Activated CD4-positive, alpha-beta T cell treated with anti-CD3 and anti-CD28 coated beads, Interleukin-2, amount 10 ng/mL, durations not matched to agents 24 days and 14 days (primary cell): ENCODE data around the gene TCHHL1. TPM values are rescaled to one million over a fixed set of nuclear protein-coding genes. Genes with fewer than 3 reads are reported as not detected.
A peak's percentile ranks its signal among the peaks of the same experiment; 100 is the strongest.

ENCODE experiments used
- DNase-seq: peaks from one replicate; pipeline ENCODE4 v3.0.0; 2022
- H3K27ac Mint-ChIP-seq: one replicate; pipeline ENCODE4 v1.8.0; 2022; ENCODE audit warnings: mild to moderate bottlenecking, mixed read lengths
- H3K27me3 Mint-ChIP-seq: one replicate; pipeline ENCODE4 v1.8.0; 2022; ENCODE audit warnings: mixed read lengths
- H3K36me3 Mint-ChIP-seq: one replicate; pipeline ENCODE4 v1.8.0; 2022; ENCODE audit warnings: low read depth, mild to moderate bottlenecking, mixed read lengths
- H3K4me1 Mint-ChIP-seq: one replicate; pipeline ENCODE4 v1.8.0; 2021; ENCODE audit warnings: mixed read lengths
- H3K4me3 Mint-ChIP-seq: one replicate; pipeline ENCODE4 v1.8.0; 2022; ENCODE audit warnings: mild to moderate bottlenecking, moderate library complexity, mixed read lengths
- H3K9me3 Mint-ChIP-seq: one replicate; pipeline ENCODE4 v1.8.0; 2021; ENCODE audit warnings: mixed read lengths
- intact Hi-C: fragments of 100-400 bp; cut with micrococcal nuclease; formaldehyde crosslinking; loops from one replicate; pipeline ENCODE4 v1.15.1; 2023
- total RNA-seq: library from RNA; stranded (reverse); gene quantifications from 2 replicates; pipeline ENCODE4 v1.2.3, GENCODE V29; 2022

Gene TCHHL1
- total RNA-seq, 1 donor from 2014 or later: not detected

DNA sequence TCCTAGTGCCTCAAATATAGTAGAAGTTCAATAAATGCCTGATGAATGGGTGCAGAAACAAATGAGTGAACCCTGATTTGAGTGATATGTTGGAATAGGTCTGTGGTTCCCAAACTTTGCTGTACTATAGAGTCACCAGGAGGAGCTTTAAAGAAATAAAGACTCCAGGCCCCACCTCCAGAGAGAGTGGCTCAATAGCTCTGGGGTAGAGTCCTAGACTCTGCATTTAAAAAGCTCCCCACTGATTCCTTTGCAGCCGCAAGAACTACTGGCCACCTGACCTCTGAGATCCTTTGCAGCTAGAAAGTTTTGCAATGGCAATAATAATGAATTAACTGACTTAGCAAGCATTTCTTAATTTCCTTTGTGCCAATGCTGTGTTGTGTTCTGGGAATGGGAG lies 20.9 kb downstream of the TCHHL1 start:
- Mint-ChIP-seq H3K4me1 (no peaks in the 10 kb centered on the region), H3K27ac (no peak overlapping the region), H3K27me3 (peaks cover 45% of the 10 kb centered on the region), H3K9me3 (peaks cover 4% of the 10 kb centered on the region), H3K36me3 (no peaks in the 10 kb centered on the region), H3K4me3 (no peak overlapping the region)
- intact Hi-C loops: no loop called here
- DNase-seq: no peak

DNA sequence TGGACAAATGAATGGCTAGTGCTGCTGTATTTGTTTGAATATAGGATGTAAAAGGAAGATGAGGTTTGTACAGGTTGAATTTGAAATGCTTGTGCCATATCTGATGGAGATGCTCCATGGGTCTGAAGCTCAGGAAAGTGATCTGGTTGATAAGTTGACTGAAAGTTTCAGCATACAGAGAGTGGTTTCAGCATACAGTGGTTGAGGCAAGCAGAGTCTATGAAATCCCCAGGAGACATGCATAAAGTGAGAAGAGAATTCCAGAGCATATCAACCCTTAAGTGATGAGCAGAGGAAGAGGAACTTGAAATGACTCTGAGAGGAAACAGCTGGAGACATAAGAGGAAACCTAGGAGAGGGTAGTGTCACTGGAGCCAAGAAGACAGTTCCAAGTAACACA lies 21.7 kb downstream of the TCHHL1 start:
- H3K27me3 Mint-ChIP-seq: peaks cover 45% of the 10 kb centered on the region
- H3K27ac Mint-ChIP-seq: no peak overlapping the region
- H3K4me3 Mint-ChIP-seq: no peak overlapping the region
- peaks cover 4% of the 10 kb centered on the region for H3K9me3 Mint-ChIP-seq
- H3K4me1 Mint-ChIP-seq: no peaks in the 10 kb centered on the region
- DNase-seq: no peak
- no peaks in the 10 kb centered on the region for H3K36me3 Mint-ChIP-seq
- intact Hi-C loops: no loop called here

DNA sequence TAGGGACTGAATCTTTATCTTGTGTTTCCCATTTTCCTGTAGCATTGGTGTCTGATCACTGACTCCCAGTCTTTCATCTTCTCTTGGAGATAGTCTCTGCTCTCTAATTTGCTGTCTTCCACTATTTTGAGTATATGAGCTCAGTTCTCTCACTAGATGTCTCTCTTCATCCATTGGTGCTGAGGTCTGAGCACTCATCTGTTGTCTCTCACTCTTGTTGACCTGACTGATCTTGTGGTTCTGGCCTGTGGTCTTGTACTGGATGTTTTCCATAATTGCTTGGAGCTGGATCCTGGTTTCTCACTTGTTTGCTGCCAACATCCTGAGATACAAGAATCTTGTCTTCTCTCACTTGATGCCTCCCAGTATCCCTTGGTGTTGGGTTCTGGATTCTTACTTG lies 26.9 kb downstream of the TCHHL1 start:
- no peak overlapping the region for H3K4me3 Mint-ChIP-seq
- no peak overlapping the region for H3K27ac Mint-ChIP-seq
- H3K27me3 Mint-ChIP-seq: peaks cover 27% of the 10 kb centered on the region
- peaks cover 4% of the 10 kb centered on the region for H3K9me3 Mint-ChIP-seq
- intact Hi-C loops: no loop called here
- H3K36me3 Mint-ChIP-seq: no peaks in the 10 kb centered on the region
- DNase-seq: no peak
- H3K4me1 Mint-ChIP-seq: no peaks in the 10 kb centered on the region

DNA sequence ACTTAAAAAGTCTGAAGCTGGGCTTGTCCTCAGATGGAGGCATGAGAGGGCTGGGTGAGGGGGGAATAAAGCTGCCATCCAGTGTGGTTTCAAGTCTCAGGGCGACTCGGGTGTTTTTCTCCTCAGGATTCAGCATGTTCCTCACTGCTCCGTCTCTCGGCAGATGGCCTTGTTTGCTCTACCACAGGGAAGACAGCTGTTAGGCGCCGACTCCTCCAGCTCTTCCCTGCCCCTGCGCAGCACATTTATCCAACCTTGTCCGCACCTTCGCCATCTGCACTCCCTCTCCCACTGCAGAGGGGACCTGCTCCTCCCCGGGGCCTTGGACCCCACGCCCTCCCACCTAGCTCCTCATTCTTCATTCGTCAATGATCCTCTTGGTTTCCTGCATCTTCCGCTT lies 35.5 kb downstream of the TCHHL1 start:
- peak overlapping the region; percentile 47 for H3K27ac Mint-ChIP-seq
- peaks cover 19% of the 10 kb centered on the region for H3K4me1 Mint-ChIP-seq
- intact Hi-C loops: loop anchor here (5.0 kb wide), 2 partner anchors 294 to 389 kb away; no protein-coding TSS in a partner anchor
- DNase-seq: no peak
- H3K9me3 Mint-ChIP-seq: no peaks in the 10 kb centered on the region
- peaks cover 38% of the 10 kb centered on the region for H3K27me3 Mint-ChIP-seq
- no peak overlapping the region for H3K4me3 Mint-ChIP-seq
- no peaks in the 10 kb centered on the region for H3K36me3 Mint-ChIP-seq

DNA sequence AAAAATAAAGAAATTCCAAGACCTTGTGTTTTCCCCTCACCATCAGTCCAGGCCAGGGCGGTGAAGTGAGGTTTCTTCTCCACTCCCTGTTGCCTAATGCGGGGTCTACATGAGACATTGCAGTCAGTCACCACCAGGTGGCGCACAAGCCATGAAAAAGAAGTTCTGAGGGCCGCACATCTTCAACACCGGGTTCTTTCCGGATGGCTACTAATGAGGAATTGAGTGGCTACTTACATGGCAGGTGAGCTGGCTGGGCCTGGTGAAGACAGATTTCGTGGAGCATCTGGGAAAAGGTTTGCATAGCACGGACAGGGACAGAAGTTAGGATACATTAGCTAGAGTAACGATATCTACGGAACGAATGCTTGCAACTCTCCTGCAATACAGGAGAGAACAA lies 36.3 kb downstream of the TCHHL1 start:
- no peaks in the 10 kb centered on the region for H3K9me3 Mint-ChIP-seq

DNA sequence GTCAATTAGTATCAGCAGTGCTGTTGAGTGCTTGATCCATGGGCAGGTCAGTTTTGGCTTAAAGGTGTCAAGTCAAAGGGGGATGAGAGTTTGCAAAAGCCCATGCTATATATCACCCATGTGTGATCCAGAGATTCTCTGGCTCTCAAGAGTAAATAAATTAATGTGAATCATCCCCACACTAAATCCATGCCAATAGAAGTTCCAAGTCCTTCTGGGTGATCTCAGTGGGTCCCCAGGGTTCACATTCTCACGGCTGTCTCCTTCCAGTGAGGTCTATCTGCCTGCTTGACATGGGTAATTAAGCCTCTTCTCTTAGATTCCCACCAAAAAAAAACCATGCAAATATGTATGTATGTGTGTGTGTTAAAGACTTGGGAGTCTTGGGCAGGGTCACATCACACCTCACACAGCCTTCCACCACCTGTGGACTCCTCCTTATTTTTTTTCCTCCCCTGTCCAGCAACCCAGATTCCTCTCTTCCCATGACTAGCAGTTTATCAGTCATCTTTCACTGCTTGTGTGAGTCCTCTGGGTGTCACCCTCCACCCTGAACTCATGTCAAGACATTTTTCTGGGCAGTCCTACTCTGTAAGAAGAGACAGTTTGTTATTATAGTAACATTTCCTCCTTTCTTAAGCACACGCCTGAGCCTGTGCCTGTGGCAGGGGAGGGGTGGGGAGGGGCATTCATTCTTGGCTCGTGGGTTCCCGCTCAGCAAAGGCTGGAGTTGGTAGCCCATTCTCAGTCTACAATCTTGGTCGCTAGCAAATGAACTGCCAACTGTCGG lies 37.8 kb downstream of the TCHHL1 start:
- no peaks in the 10 kb centered on the region for H3K36me3 Mint-ChIP-seq
- intact Hi-C loops: loop anchor here (5.0 kb wide), 2 partner anchors 296 to 391 kb away; no protein-coding TSS in a partner anchor
- no peak for DNase-seq
- H3K9me3 Mint-ChIP-seq: no peaks in the 10 kb centered on the region
- H3K27me3 Mint-ChIP-seq: peaks cover 27% of the 10 kb centered on the region
- peak overlapping the region; percentile 0 for H3K27ac Mint-ChIP-seq
- H3K4me3 Mint-ChIP-seq: no peak overlapping the region
- H3K4me1 Mint-ChIP-seq: peaks cover 32% of the 10 kb centered on the region

More for the DNA sequence above, 36.3 kb downstream of the TCHHL1 start:
- Mint-ChIP-seq H3K27ac (no peak overlapping the region), H3K36me3 (no peaks in the 10 kb centered on the region), H3K4me3 (no peak overlapping the region), H3K4me1 (peaks cover 27% of the 10 kb centered on the region), H3K27me3 (peaks cover 32% of the 10 kb centered on the region)
- peak; percentile 94 for DNase-seq
- intact Hi-C loops: loop anchor here (1.0 to 5.0 kb wide), 4 partner anchors 58 to 390 kb away; no protein-coding TSS in a partner anchor

DNA sequence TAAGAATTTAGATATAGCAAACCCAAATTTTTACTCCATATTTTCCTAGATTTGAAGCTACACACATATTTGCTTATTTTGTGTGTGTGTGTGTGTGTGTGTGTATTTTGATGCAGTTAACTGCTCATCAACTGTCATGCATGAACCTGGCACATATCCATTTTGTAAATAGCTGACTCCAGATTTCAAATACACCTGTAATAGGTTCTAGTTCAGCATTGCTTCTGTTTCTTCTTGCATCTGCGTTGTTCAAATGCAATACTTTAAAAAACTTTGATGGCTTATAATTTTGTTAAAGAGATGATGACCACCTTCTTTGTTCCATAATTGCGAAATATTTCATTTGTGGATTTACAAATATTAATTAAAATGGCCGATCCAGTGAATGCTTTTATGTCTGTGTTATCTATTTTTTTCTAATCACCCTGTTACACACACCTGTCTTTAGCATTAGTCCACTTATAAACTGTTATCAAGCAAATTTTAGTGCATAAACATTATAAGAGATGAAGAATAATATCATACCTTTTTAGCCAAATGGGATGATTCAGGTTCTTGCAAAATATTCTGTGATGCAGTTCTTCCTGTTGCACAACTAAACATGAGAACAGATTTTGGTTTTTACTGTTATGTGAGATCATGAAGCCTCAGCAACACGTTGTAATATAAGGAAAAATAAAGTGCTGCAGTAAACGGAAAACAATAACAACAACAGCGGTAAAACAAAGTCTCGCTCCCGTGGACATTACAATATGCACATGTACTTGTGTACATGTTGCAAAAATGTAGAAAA lies 39.4 kb downstream of the TCHHL1 start:
- H3K27me3 Mint-ChIP-seq: peaks cover 15% of the 10 kb centered on the region
- no peak for DNase-seq
- H3K4me3 Mint-ChIP-seq: no peak overlapping the region
- H3K4me1 Mint-ChIP-seq: peaks cover 34% of the 10 kb centered on the region
- intact Hi-C loops: loop anchor here (2.0 to 5.0 kb wide), 3 partner anchors 298 to 411 kb away; no protein-coding TSS in a partner anchor
- H3K9me3 Mint-ChIP-seq: no peaks in the 10 kb centered on the region
- no peak overlapping the region for H3K27ac Mint-ChIP-seq
- H3K36me3 Mint-ChIP-seq: peaks cover 2% of the 10 kb centered on the region

DNA sequence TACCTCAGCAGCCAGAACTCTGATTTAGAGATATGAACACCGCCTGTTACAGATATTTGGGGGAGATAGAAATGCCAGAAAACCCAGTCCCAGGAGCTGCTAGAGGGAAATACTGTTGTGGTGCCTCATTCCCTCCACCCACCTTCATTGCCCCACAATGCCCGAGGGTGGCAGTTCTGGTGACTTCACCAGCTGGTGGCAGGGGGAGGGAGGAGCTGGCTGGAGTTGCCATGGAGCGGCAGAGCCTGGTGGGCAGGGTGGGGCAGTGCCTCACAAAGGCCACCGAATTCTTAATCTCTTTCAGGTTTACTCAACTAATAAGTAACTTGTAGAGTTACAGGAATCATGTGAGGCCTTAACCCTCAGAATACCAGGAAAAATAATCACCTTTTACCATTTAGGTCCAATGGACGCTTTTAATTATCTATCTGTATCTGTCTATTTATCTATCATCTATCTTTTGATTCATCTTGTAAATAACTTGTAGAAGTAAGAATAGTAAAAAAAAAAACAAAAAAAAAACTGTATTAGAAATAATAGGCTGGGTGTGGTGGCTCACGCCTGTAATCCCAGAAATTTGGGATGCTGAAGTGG lies 40.4 kb downstream of the TCHHL1 start:
- no peaks in the 10 kb centered on the region for H3K9me3 Mint-ChIP-seq
- no peak for DNase-seq
- H3K27ac Mint-ChIP-seq: peak overlapping the region; percentile 95
- H3K27me3 Mint-ChIP-seq: peaks cover 6% of the 10 kb centered on the region
- H3K4me1 Mint-ChIP-seq: peaks cover 34% of the 10 kb centered on the region
- intact Hi-C loops: loop anchor here (1.0 to 2.0 kb wide), 2 partner anchors 13 to 412 kb away; no protein-coding TSS in a partner anchor
- peaks cover 2% of the 10 kb centered on the region for H3K36me3 Mint-ChIP-seq
- H3K4me3 Mint-ChIP-seq: peak overlapping the region; percentile 84

DNA sequence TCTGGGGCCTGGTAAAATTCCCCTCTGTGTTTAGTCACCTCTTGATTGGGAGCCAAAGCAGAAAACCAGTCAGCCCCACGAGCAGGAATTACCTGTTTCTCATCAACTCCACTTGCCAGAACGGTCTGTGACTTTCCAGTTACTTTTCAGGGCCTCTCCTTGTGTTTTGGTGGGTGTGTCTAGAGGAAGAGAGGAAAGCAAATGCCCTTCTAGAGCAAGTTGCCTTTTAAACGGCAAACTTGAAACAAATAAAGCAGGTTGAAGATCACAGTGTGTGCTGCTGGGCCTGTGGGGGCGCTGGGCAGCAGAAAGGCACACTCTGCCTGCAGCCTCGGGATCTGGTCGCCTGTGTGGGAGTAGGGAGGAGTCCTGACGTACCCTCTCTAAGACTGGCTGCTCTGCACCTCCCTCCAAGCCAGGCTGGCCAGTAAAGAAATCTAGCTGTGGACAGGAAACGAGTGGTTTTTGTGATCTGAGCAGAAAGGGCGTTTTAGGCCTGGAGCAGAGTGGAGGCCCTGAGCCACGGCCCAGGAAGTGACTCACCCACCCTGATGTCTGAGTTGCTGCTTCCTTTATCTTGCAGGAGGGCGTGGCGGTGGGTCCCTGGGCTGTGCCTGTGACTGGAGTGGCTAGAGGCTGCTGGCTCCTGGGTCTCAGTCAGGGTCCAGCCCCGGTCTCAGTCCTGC lies 41.0 kb downstream of the TCHHL1 start:
- H3K9me3 Mint-ChIP-seq: no peaks in the 10 kb centered on the region
- intact Hi-C loops: loop anchor here (1.0 to 2.0 kb wide), 2 partner anchors 13 to 413 kb away; no protein-coding TSS in a partner anchor
- peak; percentile 95 for DNase-seq
- peak overlapping the region; percentile 84 for H3K4me3 Mint-ChIP-seq
- H3K27ac Mint-ChIP-seq: peak overlapping the region; percentile 95
- peaks cover 2% of the 10 kb centered on the region for H3K27me3 Mint-ChIP-seq
- H3K4me1 Mint-ChIP-seq: peaks cover 34% of the 10 kb centered on the region
- peaks cover 2% of the 10 kb centered on the region for H3K36me3 Mint-ChIP-seq

DNA sequence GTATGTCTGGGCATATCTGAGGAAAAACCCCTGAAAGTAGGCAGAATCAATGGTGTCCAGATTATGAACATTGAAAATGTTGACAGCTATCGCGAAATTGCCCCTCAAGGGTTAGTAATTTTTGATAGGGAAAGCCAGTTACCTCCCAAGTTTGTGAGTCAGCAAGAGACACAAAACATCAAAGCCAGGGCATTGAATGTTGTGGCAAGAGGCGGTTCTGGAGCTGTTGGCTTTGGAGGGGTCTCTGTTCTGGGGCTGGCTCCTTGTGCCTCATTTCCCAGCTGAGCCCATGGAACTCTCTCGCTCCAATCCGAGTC lies 41.5 kb downstream of the TCHHL1 start:
- intact Hi-C loops: no loop called here
- Mint-ChIP-seq H3K36me3 (peaks cover 2% of the 10 kb centered on the region), H3K27ac (peak overlapping the region; percentile 95), H3K27me3 (no peaks in the 10 kb centered on the region), H3K9me3 (no peaks in the 10 kb centered on the region), H3K4me1 (peaks cover 31% of the 10 kb centered on the region), H3K4me3 (peak overlapping the region; percentile 84)
- DNase-seq: no peak

DNA sequence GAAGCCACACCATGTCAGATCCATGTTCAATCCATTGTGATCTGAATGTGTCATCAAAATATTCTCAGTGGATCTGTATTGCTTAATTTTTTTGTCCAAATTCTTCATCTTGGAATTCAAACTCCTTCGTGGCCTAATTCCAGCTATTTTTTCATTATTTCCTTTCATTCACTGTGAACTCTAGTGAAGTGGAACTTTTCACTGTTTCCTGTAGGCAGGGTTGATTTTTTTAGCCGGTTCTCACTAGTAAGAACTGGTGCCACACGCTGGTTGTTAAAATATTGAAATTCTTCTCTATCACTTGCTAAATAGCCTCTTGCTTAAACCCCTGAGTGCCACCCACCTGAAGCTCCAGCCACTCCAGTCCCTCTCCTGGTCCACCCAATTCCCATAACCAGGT lies 44.5 kb downstream of the TCHHL1 start:
- H3K27ac Mint-ChIP-seq: no peak overlapping the region
- no peak overlapping the region for H3K4me3 Mint-ChIP-seq
- no peaks in the 10 kb centered on the region for H3K9me3 Mint-ChIP-seq
- no peaks in the 10 kb centered on the region for H3K27me3 Mint-ChIP-seq
- H3K4me1 Mint-ChIP-seq: peaks cover 17% of the 10 kb centered on the region
- H3K36me3 Mint-ChIP-seq: peaks cover 2% of the 10 kb centered on the region
- intact Hi-C loops: no loop called here
- DNase-seq: no peak

DNA sequence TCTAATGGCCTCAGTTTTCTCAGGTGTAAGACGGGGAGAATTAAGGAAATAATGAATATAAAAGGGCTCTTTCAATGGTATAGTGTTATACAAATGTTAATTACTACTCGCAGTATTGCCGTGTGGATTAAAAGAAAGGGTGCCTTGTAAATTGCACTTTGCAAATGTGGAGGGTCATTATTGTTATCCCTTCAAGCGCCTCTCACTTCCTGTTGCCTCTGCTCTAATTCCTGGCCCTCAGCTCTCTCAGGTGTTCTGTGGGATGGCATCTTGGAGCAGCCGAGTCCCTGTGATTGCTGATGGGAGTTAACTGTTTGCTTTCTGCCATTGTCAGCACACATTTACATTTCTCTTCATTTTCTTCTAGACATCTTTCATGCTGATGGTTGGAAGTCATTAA lies 45.0 kb downstream of the TCHHL1 start:
- H3K9me3 Mint-ChIP-seq: no peaks in the 10 kb centered on the region
- peaks cover 17% of the 10 kb centered on the region for H3K4me1 Mint-ChIP-seq
- no peaks in the 10 kb centered on the region for H3K27me3 Mint-ChIP-seq
- no peak for DNase-seq
- no peak overlapping the region for H3K4me3 Mint-ChIP-seq
- H3K27ac Mint-ChIP-seq: no peak overlapping the region
- intact Hi-C loops: no loop called here
- H3K36me3 Mint-ChIP-seq: peaks cover 2% of the 10 kb centered on the region

DNA sequence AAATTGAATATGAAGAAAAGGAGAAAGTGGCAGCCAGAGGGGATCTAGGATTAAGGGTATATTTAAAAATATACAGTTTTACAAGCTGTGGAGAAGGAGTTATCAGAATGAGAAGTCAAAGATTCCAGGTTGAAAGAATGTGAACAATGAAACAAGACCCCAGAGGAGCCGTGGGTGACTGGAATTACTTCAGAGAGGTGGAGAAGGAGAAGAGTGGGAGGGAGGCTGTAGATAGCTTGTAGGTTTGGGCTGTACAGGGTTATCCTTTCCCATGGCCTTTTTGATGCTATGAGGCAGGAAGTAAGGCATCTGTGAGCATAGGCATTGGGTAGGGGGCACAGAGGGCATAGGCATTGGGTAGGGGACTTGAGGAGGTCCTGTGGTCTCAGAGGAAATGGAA lies 46.8 kb downstream of the TCHHL1 start:
- no peaks in the 10 kb centered on the region for H3K9me3 Mint-ChIP-seq

More for the DNA sequence above, 46.8 kb downstream of the TCHHL1 start:
- intact Hi-C loops: no loop called here
- H3K4me3 Mint-ChIP-seq: no peak overlapping the region
- H3K27me3 Mint-ChIP-seq: no peaks in the 10 kb centered on the region
- peaks cover 2% of the 10 kb centered on the region for H3K36me3 Mint-ChIP-seq
- H3K27ac Mint-ChIP-seq: no peak overlapping the region
- no peak for DNase-seq
- H3K4me1 Mint-ChIP-seq: peaks cover 4% of the 10 kb centered on the region
